DND-41 (cell line): Measurements from ENCODE around the gene ACOX3.

ENCODE experiments used
- ATAC-seq: fragments of 200-7000 bp; cut with Tn5 transposase; 3 replicates; pipeline ENCODE4 v1.9.1; 2021; ENCODE audit warnings: low read depth; ENCODE audit not compliant: insufficient read depth
- DNase-seq: peaks from one replicate; pipeline ENCODE4 v3.0.0-alpha.2; 2020
- H2AFZ ChIP-seq: 2 replicates; pipeline ENCODE4 v1.6.0; 2012; ENCODE audit warnings: low read depth, low read length
- H3K27ac ChIP-seq: 2 replicates; pipeline ENCODE4 v1.5.1; 2012; ENCODE audit warnings: low read length, inconsistent platforms
- H3K27me3 ChIP-seq: fragments of 200-600 bp; sonication (generic); 2 replicates; pipeline ENCODE4 v1.6.0; 2012; ENCODE audit warnings: low read length, mild to moderate bottlenecking, inconsistent platforms; ENCODE audit not compliant: insufficient read depth, poor library complexity
- H3K36me3 ChIP-seq: 2 replicates; pipeline ENCODE4 v1.5.1; 2012; ENCODE audit warnings: low read length, inconsistent platforms; ENCODE audit not compliant: insufficient read depth
- H3K4me1 ChIP-seq: 2 replicates; pipeline ENCODE4 v1.5.1; 2012; ENCODE audit warnings: mild to moderate bottlenecking, low read length; ENCODE audit not compliant: insufficient read depth
- H3K4me2 ChIP-seq: 2 replicates; pipeline ENCODE4 v1.6.0; 2012; ENCODE audit warnings: mild to moderate bottlenecking, moderate library complexity, low read length, inconsistent platforms; ENCODE audit not compliant: insufficient read depth
- H3K4me3 ChIP-seq, 2 experiments: fragments of 200-600 bp in 1 of 2; shearing (Covaris generic) in 1 of 2; 2 replicates each; pipeline ENCODE4 v1.5.1; 2012 to 2016; ENCODE audit warnings: inconsistent platforms in 2 of 2, low read length in 2 of 2, mild to moderate bottlenecking in 2 of 2, low read depth in 1 of 2, moderate library complexity in 1 of 2
- H3K79me2 ChIP-seq: 2 replicates; pipeline ENCODE4 v1.6.0; 2012; ENCODE audit warnings: low read length, inconsistent platforms; ENCODE audit not compliant: insufficient read depth
- H3K9ac ChIP-seq: 2 replicates; pipeline ENCODE4 v1.6.0; 2012; ENCODE audit warnings: low read depth, mild to moderate bottlenecking, inconsistent platforms, low read length, moderate library complexity
- H3K9me3 ChIP-seq: 2 replicates; pipeline ENCODE4 v1.5.1; 2012; ENCODE audit warnings: low read length, moderate library complexity, mild to moderate bottlenecking, inconsistent platforms; ENCODE audit not compliant: insufficient read depth, severe bottlenecking
- H4K20me1 ChIP-seq: 2 replicates; pipeline ENCODE4 v1.6.0; 2012; ENCODE audit warnings: low read length; ENCODE audit not compliant: insufficient read depth
- EZH2 ChIP-seq: IDR thresholded peaks from 3 replicates; pipeline ENCODE4 v1.6.1; 2012; ENCODE audit warnings: borderline replicate concordance, low read depth, mild to moderate bottlenecking, moderate library complexity, low read length, inconsistent platforms; ENCODE audit not compliant: severe bottlenecking
- TF ChIP-seq, protein P1 (sequence below): IDR thresholded peaks from 2 replicates; pipeline ENCODE4 v1.5.1; 2012; ENCODE audit warnings: borderline replicate concordance, low read length, moderate library complexity, mild to moderate bottlenecking; ENCODE audit not compliant: poor library complexity, severe bottlenecking; ENCODE audit errors: extremely low read depth

ACOX3 gene

GRCh38 chr4:8368998-8369397 lies 71.5 kb downstream of the ACOX3 start:
- no peak for TF ChIP-seq EZH2

GRCh38 chr4:8368061-8368481 lies 72.5 kb downstream of the ACOX3 start:
- H2AFZ ChIP-seq, result no peak overlapping the region
- DNase-seq (no peak), ATAC-seq (no peak)
- H4K20me1 ChIP-seq, result no peaks in the 10 kb centered on the region; the same call in 1 of the 2 replicates
- no peaks in the 10 kb centered on the region for H3K27me3 ChIP-seq
- no peaks in the 10 kb centered on the region for H3K9me3 ChIP-seq
- no peaks in the 10 kb centered on the region for H3K4me1 ChIP-seq
- no peaks in the 10 kb centered on the region for H3K79me2 ChIP-seq
- H3K9ac ChIP-seq, result no peak overlapping the region
- TF ChIP-seq EZH2, result no peak
- TF ChIP-seq, protein P1, sequence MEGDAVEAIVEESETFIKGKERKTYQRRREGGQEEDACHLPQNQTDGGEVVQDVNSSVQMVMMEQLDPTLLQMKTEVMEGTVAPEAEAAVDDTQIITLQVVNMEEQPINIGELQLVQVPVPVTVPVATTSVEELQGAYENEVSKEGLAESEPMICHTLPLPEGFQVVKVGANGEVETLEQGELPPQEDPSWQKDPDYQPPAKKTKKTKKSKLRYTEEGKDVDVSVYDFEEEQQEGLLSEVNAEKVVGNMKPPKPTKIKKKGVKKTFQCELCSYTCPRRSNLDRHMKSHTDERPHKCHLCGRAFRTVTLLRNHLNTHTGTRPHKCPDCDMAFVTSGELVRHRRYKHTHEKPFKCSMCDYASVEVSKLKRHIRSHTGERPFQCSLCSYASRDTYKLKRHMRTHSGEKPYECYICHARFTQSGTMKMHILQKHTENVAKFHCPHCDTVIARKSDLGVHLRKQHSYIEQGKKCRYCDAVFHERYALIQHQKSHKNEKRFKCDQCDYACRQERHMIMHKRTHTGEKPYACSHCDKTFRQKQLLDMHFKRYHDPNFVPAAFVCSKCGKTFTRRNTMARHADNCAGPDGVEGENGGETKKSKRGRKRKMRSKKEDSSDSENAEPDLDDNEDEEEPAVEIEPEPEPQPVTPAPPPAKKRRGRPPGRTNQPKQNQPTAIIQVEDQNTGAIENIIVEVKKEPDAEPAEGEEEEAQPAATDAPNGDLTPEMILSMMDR, result no peak
- peaks cover 5% of the 10 kb centered on the region for H3K36me3 ChIP-seq
- no peak overlapping the region for H3K4me3 ChIP-seq
- H3K27ac ChIP-seq, result no peak overlapping the region
- H3K4me2 ChIP-seq, result no peak overlapping the region

More at GRCh38 chr4:8368998-8369397, 71.5 kb downstream of the ACOX3 start:
- no peaks in the 10 kb centered on the region for H3K9me3 ChIP-seq
- no peak for DNase-seq
- no peak overlapping the region for H2AFZ ChIP-seq
- H3K4me2 ChIP-seq, result no peak overlapping the region
- H3K79me2 ChIP-seq, result no peaks in the 10 kb centered on the region
- H4K20me1 ChIP-seq, result no peaks in the 10 kb centered on the region; the same call in 1 of the 2 replicates
- H3K4me1 ChIP-seq, result no peaks in the 10 kb centered on the region
- H3K27ac ChIP-seq, result no peak overlapping the region
- no peak overlapping the region for H3K4me3 ChIP-seq
- no peak for ATAC-seq
- no peaks in the 10 kb centered on the region for H3K27me3 ChIP-seq
- H3K36me3 ChIP-seq, result peaks cover 5% of the 10 kb centered on the region
- no peak overlapping the region for H3K9ac ChIP-seq

GRCh38 chr4:8366601-8367000 lies 73.9 kb downstream of the ACOX3 start:
- Histone ChIP-seq H3K79me2 (no peaks in the 10 kb centered on the region), H3K4me1 (no peaks in the 10 kb centered on the region), H2AFZ (no peak overlapping the region), H4K20me1 (no peaks in the 10 kb centered on the region; the same call in 1 of the 2 replicates), H3K9ac (no peak overlapping the region), H3K9me3 (peaks cover 3% of the 10 kb centered on the region), H3K4me3 (no peak overlapping the region), H3K27ac (no peak overlapping the region), H3K27me3 (no peaks in the 10 kb centered on the region), H3K4me2 (no peak overlapping the region), H3K36me3 (peaks cover 5% of the 10 kb centered on the region)
- TF ChIP-seq EZH2, result no peak
- TF ChIP-seq, protein P1, result no peak
- DNase-seq, result no peak
- ATAC-seq, result no peak

DNA sequence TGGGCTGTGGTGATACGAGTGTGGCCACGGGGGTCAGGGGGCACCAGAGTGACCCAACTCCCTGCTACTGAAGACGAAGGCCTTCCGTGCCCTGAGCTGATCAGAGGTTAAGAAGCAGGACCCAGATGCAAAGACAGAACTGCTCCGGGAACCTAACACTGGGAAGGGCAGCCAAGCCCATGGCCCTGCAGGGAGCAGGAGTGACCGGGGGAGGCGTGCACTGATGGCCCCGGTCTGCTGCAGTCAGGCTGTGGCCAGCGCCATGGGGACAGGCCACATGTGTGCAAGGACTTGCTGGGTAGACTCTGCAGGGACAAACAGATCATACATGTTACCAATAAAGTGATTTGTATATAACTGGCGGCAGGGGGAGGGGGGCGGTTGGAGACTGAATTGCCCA lies 74.6 kb downstream of the ACOX3 start:
- H3K9me3 ChIP-seq, result peaks cover 3% of the 10 kb centered on the region
- no peak for DNase-seq
- H3K27me3 ChIP-seq, result no peaks in the 10 kb centered on the region
- no peaks in the 10 kb centered on the region; the same call in 1 of the 2 replicates for H4K20me1 ChIP-seq
- no peak overlapping the region for H2AFZ ChIP-seq
- ATAC-seq, result no peak
- H3K27ac ChIP-seq, result no peak overlapping the region
- no peaks in the 10 kb centered on the region for H3K79me2 ChIP-seq
- no peak overlapping the region for H3K4me2 ChIP-seq
- peaks cover 5% of the 10 kb centered on the region for H3K36me3 ChIP-seq
- H3K4me1 ChIP-seq, result no peaks in the 10 kb centered on the region
- no peak overlapping the region for H3K4me3 ChIP-seq
- TF ChIP-seq, protein P1, result no peak
- no peak for TF ChIP-seq EZH2
- H3K9ac ChIP-seq, result no peak overlapping the region
